HT1080 (cell line): Measurements from ENCODE around the gene CBY2. TPM values are rescaled to one million over a fixed set of nuclear protein-coding genes. Genes with fewer than 3 reads are reported as not detected.
"Not testable (repeated sequence)": the region's sequence is repeated elsewhere in the genome, so short reads cannot be mapped to it uniquely, and the experiment has no call there.

Source experiments
- DNase-seq: peaks from one replicate; pipeline ENCODE4 v3.0.0-alpha.2; 2015; ENCODE audit warnings: low read depth
- small RNA-seq: library from RNA; depleted of rRNA; stranded (forward); fragments of <200 nt; gene quantifications from one replicate; pipeline ENCODE3, GENCODE V24; 2014
- total RNA-seq: library from RNA; depleted of rRNA; stranded (reverse); fragments of >200 nt; shearing (Covaris generic); gene quantifications from 2 replicates; pipeline ENCODE4 v1.2.3, GENCODE V29; 2014; rRNA removed

The CBY2 gene
- total RNA-seq, 1 experiment from 2014 or later, result not detected

GRCh38 chr13:45742985-45743384, 40.9 kb downstream of the CBY2 start:
- no peak for DNase-seq

GRCh38 chr13:45744979-45745378, 42.9 kb downstream of the CBY2 start:
- DNase-seq, result no peak

- no peak for DNase-seq
These were observed 45.0 kb downstream of the CBY2 start for GRCh38 chr13:45747071-45747470.

- DNase-seq, result no peak
These were observed 47.0 kb downstream of the CBY2 start for GRCh38 chr13:45748941-45749759.

GRCh38 chr13:45750566-45750965, 48.4 kb downstream of the CBY2 start:
- DNase-seq, result no peak

- no peak for DNase-seq
These were observed 49.8 kb downstream of the CBY2 start for GRCh38 chr13:45751885-45752284.

GRCh38 chr13:45752510-45752909, 50.4 kb downstream of the CBY2 start:
- DNase-seq, result no peak

GRCh38 chr13:45756498-45756897, 54.4 kb downstream of the CBY2 start:
- not testable (repeated sequence) for DNase-seq

GRCh38 chr13:45757589-45757988, 55.5 kb downstream of the CBY2 start:
- not testable (repeated sequence) for DNase-seq

GRCh38 chr13:45763419-45763818, 61.3 kb downstream of the CBY2 start:
- no peak for DNase-seq

Small RNAs within 50 kb of the gene (small RNA-seq; reads per million reads assigned to genes)
- not detected for gene RF00017

Other genes starting within 250 kb of the CBY2 start
- gene COG3, start 237.4 kb upstream of the CBY2 start, total RNA-seq, result 30.5 and 42.1 TPM in 2 replicates
- gene ERICH6B, start 86.6 kb upstream of the CBY2 start, total RNA-seq, result not detected in 2 replicates
- 0.02 TPM in 1 of 2 replicates, not detected in the other for gene SIAH3, start 149.4 kb downstream of the CBY2 start, total RNA-seq